T-helper 17 cell (primary cell): Measurements from ENCODE around the gene LRRC63. TPM values are rescaled to one million over a fixed set of nuclear protein-coding genes. Genes with fewer than 3 reads are reported as not detected.
A peak's percentile ranks its signal among the peaks of the same experiment; 100 is the strongest.
"Not testable (repeated sequence)": the region's sequence is repeated elsewhere in the genome, so short reads cannot be mapped to it uniquely, and the experiment has no call there.

Experiments
- ATAC-seq: fragments of 150-1000 bp; cut with Tn5 transposase; 2 replicates; pipeline ENCODE4 v1.10.0; 2021; ENCODE audit warnings: mild to moderate bottlenecking, moderate library complexity
- DNase-seq, 3 donors: peaks; one replicate each; pipeline versions ENCODE4 v3.0.0 to v3.0.0-alpha.2; 2020 to 2021
- H3K9me3 ChIP-seq: one replicate; pipeline ENCODE4 v1.7.0; 2013; ENCODE audit warnings: low read length, mild to moderate bottlenecking; ENCODE audit not compliant: control insufficient read depth, poor library complexity, severe bottlenecking
- H3K27ac Mint-ChIP-seq: one replicate; pipeline ENCODE4 v1.8.0; 2022; ENCODE audit warnings: mild to moderate bottlenecking, moderate library complexity, mixed read lengths
- H3K27me3 Mint-ChIP-seq: one replicate; pipeline ENCODE4 v1.8.0; 2022; ENCODE audit warnings: mixed read lengths
- H3K36me3 Mint-ChIP-seq: one replicate; pipeline ENCODE4 v1.8.0; 2022; ENCODE audit warnings: low read depth, mixed read lengths
- H3K4me1 Mint-ChIP-seq: one replicate; pipeline ENCODE4 v1.8.0; 2022; ENCODE audit warnings: mild to moderate bottlenecking, mixed read lengths
- H3K4me3 Mint-ChIP-seq: one replicate; pipeline ENCODE4 v1.8.0; 2022; ENCODE audit warnings: mild to moderate bottlenecking, moderate library complexity, mixed read lengths
- total RNA-seq, 4 donors: library from RNA in 2 of 4; stranded (reverse) in 2 of 4; gene quantifications; one replicate each; pipeline ENCODE4 v1.2.3 and lab custom pipeline; 2022 to 2026

Gene LRRC63, protein sequence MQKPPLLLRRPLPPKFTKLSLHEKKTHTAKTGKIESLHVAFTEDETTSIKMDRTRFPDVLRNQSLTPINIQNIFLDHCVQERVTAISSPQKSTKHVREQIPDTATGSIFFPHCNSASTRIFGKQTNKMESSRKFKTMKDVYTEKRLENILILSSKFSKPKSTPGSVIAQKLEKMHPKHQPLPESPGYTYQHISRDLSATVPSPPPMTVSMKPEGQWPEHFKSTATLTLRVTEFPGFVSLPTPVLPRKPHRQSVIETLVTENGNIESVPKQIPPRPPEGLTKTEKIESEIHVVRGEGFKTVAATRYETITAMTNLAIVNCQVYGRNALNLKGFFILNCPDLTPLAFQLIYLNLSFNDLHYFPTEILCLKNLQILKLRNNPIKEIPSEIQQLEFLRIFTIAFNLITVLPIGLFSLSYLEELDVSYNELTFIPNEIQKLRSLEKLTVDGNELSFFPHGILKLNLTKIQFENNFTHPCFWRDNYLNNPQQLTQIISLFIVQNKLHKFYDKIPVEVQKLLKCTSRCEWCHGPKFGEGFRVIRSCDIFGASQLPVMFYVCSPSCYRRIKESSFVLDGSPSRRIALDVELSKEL
- total RNA-seq (under 1 TPM; 0.39 to 0.60 TPM), total RNA-seq (lab: John Stamatoyannopoulos, UW) (2.6 to 3.8 reads per million in 2 donors)

DNA sequence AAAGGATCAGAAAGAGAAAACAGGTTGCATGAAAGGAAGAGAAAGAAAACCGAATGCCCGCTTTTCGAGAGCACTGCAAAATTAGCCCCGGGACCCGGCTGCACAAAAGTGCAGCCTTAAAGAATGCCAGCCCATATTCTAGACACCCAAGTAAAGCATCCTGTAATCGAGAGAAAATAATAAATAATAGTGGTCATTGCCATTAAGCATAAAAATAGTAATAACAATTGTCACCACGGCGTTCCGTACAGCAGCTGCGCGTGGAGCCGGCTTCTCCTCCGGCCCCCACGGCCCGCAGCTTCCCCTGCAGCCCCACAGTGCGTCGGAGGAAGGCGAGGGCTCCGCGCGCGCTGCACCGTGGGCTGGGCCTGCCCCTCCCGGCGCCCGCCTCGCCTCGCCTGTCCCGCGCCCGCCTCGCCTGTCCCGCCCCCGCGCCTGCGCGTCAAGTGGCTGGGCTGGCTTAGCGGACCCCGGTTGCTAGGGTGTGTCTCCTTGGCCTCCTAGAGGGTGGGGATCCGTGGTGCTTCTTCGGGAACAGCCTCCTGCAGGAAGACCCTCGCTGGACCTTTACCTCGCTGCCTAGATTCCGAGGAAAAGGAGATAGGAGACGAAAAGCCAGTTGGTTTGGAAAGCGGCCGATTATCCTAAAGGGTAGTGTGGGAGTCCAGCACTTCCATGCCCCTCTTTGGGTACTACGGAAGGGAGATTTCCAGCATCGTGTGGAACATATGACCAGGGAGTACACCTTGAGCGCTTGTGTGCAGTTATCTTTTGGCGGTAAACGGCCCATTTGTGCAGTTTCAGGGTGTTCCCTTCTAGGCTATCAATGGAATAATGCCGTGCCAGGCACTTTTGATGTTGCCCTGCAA lies at the start of gene LRRC63:
TSS of gene LRRC63 (plus strand) at position 446 of the 869 bp plus-strand sequence. CDS start 1,107 bp downstream, outside the sequence.
- H3K4me1 Mint-ChIP-seq = peaks cover 22% of the 10 kb centered on the region
- DNase-seq = peak; percentile 74 to 80 (median 79)
- H3K36me3 Mint-ChIP-seq = peaks cover 3% of the 10 kb centered on the region

DNA sequence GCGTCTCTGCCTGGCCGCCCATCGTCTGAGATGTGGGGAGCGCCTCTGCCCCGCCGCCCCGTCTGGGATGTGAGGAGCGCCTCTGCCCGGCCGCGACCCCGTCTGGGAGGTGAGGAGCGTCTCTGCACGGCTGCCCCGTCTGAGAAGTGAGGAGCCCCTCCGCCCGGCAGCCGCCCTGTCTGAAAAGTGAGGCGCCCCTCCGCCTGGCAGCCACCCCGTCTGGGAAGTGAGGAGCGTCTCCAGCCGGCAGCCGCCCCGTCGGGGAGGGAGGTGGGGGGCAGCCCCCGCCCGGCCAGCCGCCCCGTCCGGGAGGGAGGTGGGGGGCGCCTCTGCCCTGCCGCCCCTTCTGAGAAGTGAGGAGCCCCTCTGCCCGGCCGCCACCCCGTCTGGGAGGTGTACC lies 49.0 kb upstream of the LRRC63 start:
- Mint-ChIP-seq H3K27ac (peak overlapping the region; percentile 97), H3K4me3 (peak overlapping the region; percentile 75), H3K4me1 (peaks cover 66% of the 10 kb centered on the region)
- not testable (repeated sequence) for H3K27me3 Mint-ChIP-seq, DNase-seq, ATAC-seq, H3K9me3 ChIP-seq, H3K36me3 Mint-ChIP-seq

More for the DNA sequence above, at the start of gene LRRC63:
- Mint-ChIP-seq H3K4me3 (peak within 1 kb of the TSS; percentile 100), H3K27me3 (no peaks in the 10 kb centered on the region), H3K27ac (peak within 1 kb of the TSS; percentile 98)
- peak; percentile 97 for ATAC-seq
- no peaks in the 10 kb centered on the region for H3K9me3 ChIP-seq

GRCh38 chr13:46164661-46165060 lies 47.1 kb upstream of the LRRC63 start:
- no peaks in the 10 kb centered on the region for H3K27me3 Mint-ChIP-seq
- DNase-seq (no peak), ATAC-seq (no peak)
- H3K27ac Mint-ChIP-seq = peak overlapping the region; percentile 99
- H3K4me1 Mint-ChIP-seq = peaks cover 74% of the 10 kb centered on the region
- peak overlapping the region; percentile 81 for H3K4me3 Mint-ChIP-seq
- peaks cover 3% of the 10 kb centered on the region for H3K36me3 Mint-ChIP-seq
- no peaks in the 10 kb centered on the region for H3K9me3 ChIP-seq

DNA sequence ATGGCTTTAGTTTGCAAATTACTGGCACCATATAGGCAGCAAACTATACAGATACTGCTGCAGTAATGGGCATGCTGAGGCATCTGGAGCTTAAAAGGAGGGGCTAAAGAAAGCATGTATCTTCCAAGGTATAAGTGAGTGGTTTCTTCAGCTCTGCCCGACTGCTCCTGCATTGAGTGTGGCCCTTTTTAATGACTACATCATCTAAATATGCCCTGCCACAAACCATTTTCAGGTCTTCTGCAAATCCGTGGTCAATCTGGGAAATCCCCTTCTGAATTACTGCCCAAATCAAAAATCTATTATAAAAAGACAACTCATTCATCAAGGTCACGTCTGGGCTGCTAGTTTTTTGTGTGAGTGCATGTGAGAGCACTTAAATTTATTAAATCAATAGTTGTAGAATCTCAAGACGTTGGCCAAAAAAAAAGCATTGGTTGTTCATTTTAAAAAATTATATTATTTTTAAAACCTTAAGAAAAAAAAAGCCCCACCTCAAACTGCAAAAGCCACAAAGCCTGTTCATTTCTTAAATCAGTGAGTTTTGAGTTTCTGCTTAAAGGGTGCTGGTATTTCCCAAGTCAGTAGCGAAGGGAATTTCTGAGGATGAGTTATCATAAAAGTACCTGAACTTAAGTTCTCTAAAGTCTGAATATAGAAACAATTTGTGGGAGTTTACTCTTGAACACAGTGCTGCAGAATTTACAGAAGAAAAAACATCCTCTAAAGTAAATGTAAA lies 46.1 kb upstream of the LRRC63 start:
- Mint-ChIP-seq H3K4me3 (peak overlapping the region; percentile 72), H3K4me1 (peaks cover 75% of the 10 kb centered on the region), H3K27ac (peak overlapping the region; percentile 99), H3K36me3 (peaks cover 4% of the 10 kb centered on the region), H3K27me3 (no peaks in the 10 kb centered on the region)
- peak; percentile 51 for ATAC-seq
- DNase-seq = no peak
- H3K9me3 ChIP-seq = no peaks in the 10 kb centered on the region

DNA sequence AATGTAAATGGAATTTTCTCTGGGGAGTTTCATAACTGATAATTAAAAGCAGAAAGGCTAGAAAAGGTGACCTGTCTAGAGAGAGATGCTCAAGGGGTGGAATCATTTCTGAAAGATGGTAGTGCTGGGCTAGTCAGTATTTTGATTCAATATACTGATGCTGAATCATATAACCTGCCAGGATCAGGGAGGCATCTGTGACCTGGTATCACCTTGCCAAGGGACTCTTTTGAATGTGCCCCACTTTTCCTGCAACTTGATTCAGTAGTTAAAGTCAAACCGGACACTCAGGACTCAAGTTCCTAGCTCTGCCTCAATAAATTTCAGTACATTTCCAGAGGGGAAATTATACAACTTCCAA lies 45.5 kb upstream of the LRRC63 start:
- ATAC-seq = no peak
- Mint-ChIP-seq H3K4me1 (peaks cover 74% of the 10 kb centered on the region), H3K36me3 (peaks cover 4% of the 10 kb centered on the region), H3K27me3 (no peaks in the 10 kb centered on the region), H3K4me3 (peak overlapping the region; percentile 72), H3K27ac (peak overlapping the region; percentile 99)
- DNase-seq = no peak
- H3K9me3 ChIP-seq = no peaks in the 10 kb centered on the region

- H3K27me3 Mint-ChIP-seq = no peaks in the 10 kb centered on the region
- peaks cover 74% of the 10 kb centered on the region for H3K4me1 Mint-ChIP-seq
- peak overlapping the region; percentile 74 for H3K4me3 Mint-ChIP-seq
- H3K27ac Mint-ChIP-seq = peak overlapping the region; percentile 99
- no peaks in the 10 kb centered on the region for H3K9me3 ChIP-seq
- no peak for DNase-seq
- peaks cover 4% of the 10 kb centered on the region for H3K36me3 Mint-ChIP-seq
- ATAC-seq = no peak
These were observed 44.6 kb upstream of the LRRC63 start for GRCh38 chr13:46166947-46167610.

DNA sequence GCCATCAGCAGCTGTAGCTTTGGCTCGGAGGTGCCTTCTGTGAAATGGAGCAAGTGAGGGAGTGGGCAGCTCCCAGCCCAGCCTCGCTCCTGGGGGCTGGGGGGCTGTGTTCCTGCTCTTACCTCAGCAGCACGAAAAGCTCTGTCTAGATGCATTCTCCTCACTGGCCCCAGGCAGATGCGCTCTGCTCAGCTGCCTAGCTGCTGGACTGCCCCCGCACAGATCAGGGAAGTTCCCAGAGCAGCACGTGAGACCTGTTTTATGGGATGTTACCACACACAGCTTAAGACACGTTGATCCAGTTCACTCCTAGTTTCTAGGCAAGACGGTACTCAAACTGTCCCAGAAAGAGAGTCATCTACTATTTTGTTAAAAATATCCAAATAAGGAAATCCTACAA lies 43.4 kb upstream of the LRRC63 start:
- peak; percentile 33 to 54 (median 48) for DNase-seq

GRCh38 chr13:46168783-46169182 lies 42.9 kb upstream of the LRRC63 start:
- no peak for ATAC-seq

More for the DNA sequence above, 43.4 kb upstream of the LRRC63 start:
- peak overlapping the region; percentile 92 for H3K4me3 Mint-ChIP-seq
- H3K36me3 Mint-ChIP-seq = peaks cover 6% of the 10 kb centered on the region
- peaks cover 81% of the 10 kb centered on the region for H3K4me1 Mint-ChIP-seq
- peak; percentile 64 for ATAC-seq
- H3K9me3 ChIP-seq = no peaks in the 10 kb centered on the region
- H3K27me3 Mint-ChIP-seq = no peaks in the 10 kb centered on the region
- H3K27ac Mint-ChIP-seq = peak overlapping the region; percentile 99

DNA sequence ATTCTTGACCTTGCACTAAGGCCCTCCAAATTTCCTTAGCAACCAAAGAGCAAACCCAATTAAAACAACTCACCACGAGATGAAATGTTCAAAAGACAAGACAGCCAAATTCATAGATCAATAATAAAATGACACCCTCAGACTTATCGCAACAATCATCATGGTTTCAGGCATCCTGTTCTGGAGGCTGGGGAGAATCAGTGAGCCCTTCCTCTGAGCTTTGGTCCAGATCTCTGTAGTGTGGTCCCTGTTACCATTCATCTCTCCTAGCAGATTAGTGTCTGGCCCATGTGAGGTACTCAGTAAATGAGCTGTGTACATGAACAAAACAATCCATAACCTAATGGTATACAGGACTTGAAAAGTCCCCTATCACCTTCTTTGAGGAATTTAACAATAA lies 42.0 kb upstream of the LRRC63 start:
- H3K27me3 Mint-ChIP-seq = no peaks in the 10 kb centered on the region
- peaks cover 84% of the 10 kb centered on the region for H3K4me1 Mint-ChIP-seq
- peaks cover 5% of the 10 kb centered on the region for H3K36me3 Mint-ChIP-seq
- H3K27ac Mint-ChIP-seq = peak overlapping the region; percentile 99
- H3K4me3 Mint-ChIP-seq = peak overlapping the region; percentile 92
- DNase-seq = no peak
- no peak for ATAC-seq
- no peaks in the 10 kb centered on the region for H3K9me3 ChIP-seq

More at GRCh38 chr13:46168783-46169182, 42.9 kb upstream of the LRRC63 start:
- Mint-ChIP-seq H3K27me3 (no peaks in the 10 kb centered on the region), H3K36me3 (peaks cover 6% of the 10 kb centered on the region), H3K4me1 (peaks cover 85% of the 10 kb centered on the region), H3K4me3 (peak overlapping the region; percentile 92), H3K27ac (peak overlapping the region; percentile 99)
- no peaks in the 10 kb centered on the region for H3K9me3 ChIP-seq
- DNase-seq = no peak

GRCh38 chr13:46170268-46170667 lies 41.5 kb upstream of the LRRC63 start:
- Mint-ChIP-seq H3K27ac (peak overlapping the region; percentile 99), H3K27me3 (no peaks in the 10 kb centered on the region), H3K4me3 (peak overlapping the region; percentile 92), H3K36me3 (peaks cover 4% of the 10 kb centered on the region), H3K4me1 (peaks cover 86% of the 10 kb centered on the region)
- peak; percentile 12 for ATAC-seq
- DNase-seq = no peak
- H3K9me3 ChIP-seq = no peaks in the 10 kb centered on the region

GRCh38 chr13:46170687-46171086 lies 41.0 kb upstream of the LRRC63 start:
- peak overlapping the region; percentile 92 for H3K4me3 Mint-ChIP-seq
- H3K27me3 Mint-ChIP-seq = no peaks in the 10 kb centered on the region
- H3K27ac Mint-ChIP-seq = peak overlapping the region; percentile 99
- DNase-seq (peak in 2 of 3 donors; percentile 22 to 24), ATAC-seq (peak; percentile 33)
- peaks cover 4% of the 10 kb centered on the region for H3K36me3 Mint-ChIP-seq
- H3K4me1 Mint-ChIP-seq = peaks cover 87% of the 10 kb centered on the region
- no peaks in the 10 kb centered on the region for H3K9me3 ChIP-seq

- Mint-ChIP-seq H3K4me1 (peaks cover 86% of the 10 kb centered on the region), H3K36me3 (peaks cover 4% of the 10 kb centered on the region), H3K4me3 (peak overlapping the region; percentile 92), H3K27me3 (no peaks in the 10 kb centered on the region), H3K27ac (peak overlapping the region; percentile 99)
- DNase-seq (no peak), ATAC-seq (no peak)
- no peaks in the 10 kb centered on the region for H3K9me3 ChIP-seq
These were observed 40.5 kb upstream of the LRRC63 start for GRCh38 chr13:46171217-46171616.
